Activated T-cell treated with anti-CD3 and anti-CD28 coated beads, Interleukin-2, amount 50 U/mL, for 48 hours (primary cell): Measurements from ENCODE around the gene MNT.
A peak's percentile ranks its signal among the peaks of the same experiment; 100 is the strongest.

Experiments
- DNase-seq, 2 experiments: peaks; one replicate each; pipeline ENCODE4 v3.0.0-alpha.2; 2020

Gene MNT

GRCh38 chr17:2361010-2361760 is 39.7 kb downstream of the MNT start:
- DNase-seq = no peak

GRCh38 chr17:2357931-2358434 is 42.9 kb downstream of the MNT start:
- DNase-seq = no peak

- no peak for DNase-seq
Measured at GRCh38 chr17:2357237-2357636, 43.6 kb downstream of the MNT start.

- no peak for DNase-seq
Measured at GRCh38 chr17:2354311-2354710, 46.5 kb downstream of the MNT start.

DNA sequence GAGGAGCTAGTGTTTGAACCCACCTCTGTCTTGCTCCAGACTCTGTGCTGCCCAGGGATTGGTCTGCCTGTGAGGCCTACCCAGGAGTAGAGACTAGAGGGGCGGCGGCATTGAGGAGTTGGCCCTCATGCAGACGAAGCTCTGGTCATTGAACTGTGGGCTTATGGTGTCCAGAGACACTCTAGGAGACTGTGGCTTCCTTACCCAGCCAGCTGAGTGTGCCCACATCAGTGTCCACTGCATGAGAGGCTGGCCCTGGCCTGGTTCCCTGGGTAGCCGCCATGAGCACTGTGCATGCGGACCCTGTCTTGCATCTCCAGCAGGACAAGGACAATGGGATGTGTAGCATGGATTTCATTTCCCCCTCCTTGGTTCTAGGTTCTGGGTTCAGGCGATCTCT is 49.6 kb downstream of the MNT start:
- DNase-seq = no peak

DNA sequence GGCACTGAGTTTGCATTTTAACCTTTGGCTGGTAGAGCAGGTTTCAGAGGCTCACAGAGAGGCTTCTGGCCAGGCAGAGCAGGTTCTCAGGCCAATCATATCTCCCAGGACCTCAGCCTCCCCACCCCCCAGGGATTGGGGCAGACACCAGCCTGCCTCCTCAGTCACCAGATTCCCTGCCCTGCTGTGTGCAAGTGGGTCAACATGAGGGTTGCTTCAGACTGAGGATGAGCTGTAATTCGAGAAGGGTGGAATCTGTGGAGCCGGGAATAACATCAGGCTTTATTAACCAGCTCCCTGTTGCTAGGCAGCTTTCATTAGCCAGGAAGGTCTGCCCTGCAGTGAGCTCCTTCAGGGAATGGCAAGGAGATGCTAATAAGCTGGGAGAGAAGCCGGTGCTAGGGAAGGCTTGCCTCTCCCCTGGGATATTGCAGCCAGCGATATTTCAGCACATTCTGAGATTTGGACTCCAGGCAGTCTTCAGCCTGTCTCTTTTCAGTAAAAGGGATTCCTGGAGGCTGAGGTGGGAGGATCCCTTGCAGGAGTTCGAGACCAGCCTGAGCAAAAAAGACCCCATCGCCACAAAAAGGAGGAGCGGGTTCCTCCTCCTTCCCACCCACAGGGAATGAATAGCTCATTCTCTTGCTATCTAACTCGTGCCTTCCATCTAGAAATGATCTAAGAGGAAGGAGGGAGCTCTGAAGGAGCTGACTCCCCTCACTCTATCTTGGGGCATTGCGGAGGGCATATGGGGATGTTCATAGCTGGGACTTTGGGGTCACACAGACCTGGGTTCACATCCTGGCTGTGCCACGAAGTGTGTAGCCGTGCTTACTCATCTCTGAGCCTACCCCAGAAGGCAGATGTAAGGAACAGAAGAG is 52.8 kb downstream of the MNT start:
- no peak for DNase-seq

DNA sequence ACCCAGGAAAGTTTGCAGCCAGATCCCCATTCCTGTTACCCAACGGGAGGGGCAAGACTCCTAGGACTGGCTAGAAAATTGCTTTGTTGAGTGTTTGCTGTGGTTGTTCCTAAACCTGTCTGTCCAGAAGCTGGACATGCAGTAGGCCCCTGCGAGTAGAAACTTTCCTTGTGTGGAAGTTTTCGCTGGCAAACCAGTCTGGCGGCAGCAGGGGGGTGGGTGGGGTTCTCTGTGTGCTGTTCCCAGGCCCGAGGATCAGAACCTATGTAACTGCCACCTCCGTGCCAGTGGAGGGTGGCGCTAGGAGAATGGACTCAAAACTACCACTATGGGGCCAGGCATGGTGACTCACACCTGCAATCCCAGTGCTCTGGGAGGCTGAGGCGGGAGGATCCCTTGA is 54.4 kb downstream of the MNT start:
- no peak for DNase-seq

DNA sequence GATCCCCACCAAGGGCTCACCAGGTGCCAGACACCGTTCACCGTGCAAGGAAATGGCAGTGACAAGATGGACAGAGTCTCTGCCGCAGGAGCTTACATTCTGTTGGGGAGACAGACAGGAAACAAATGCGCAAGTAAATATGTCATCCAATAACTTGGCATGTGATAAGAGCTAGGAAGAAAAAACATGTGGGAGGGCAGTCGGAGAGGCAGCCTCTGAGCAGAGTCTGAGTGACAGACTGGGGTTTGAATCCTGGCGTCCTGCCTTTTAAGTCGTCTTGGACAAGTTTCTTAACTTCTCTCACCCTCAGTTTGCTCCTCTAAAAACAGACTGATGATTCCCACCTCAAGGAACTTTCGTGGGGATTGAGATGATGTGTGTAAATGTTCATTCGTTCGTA is 56.3 kb downstream of the MNT start:
- DNase-seq = no peak

- peak in 1 of 2 experiments; percentile 64 for DNase-seq
Measured at GRCh38 chr17:2343421-2343820, 57.4 kb downstream of the MNT start.

- DNase-seq = no peak
Measured at GRCh38 chr17:2338315-2338657, 62.6 kb downstream of the MNT start.

- DNase-seq = peak; percentile 67 to 75
Measured at GRCh38 chr17:2337544-2338314, 63.1 kb downstream of the MNT start.

- peak; percentile 68 to 79 for DNase-seq
Measured at GRCh38 chr17:2336852-2337543, 63.9 kb downstream of the MNT start, which contains the start of gene SGSM2. SGSM2 (plus strand) TSS chr17:2337501; CDS start chr17:2337689, 188 bp downstream.

GRCh38 chr17:2336215-2336851 is 64.5 kb downstream of the MNT start, which contains the start of gene TSR1:
TSR1 (minus strand) TSS chr17:2336457; CDS start chr17:2336427, 30 bp downstream.
- DNase-seq = peak; percentile 93

GRCh38 chr17:2335726-2336214 is 65.1 kb downstream of the MNT start:
- no peak for DNase-seq
